NOMO-1 treated with dmso at 0.1 percent for 144 hours (cell line): ENCODE data around the gene MAP7D2.
"Not testable (repeated sequence)": the region's sequence is repeated elsewhere in the genome, so short reads cannot be mapped to it uniquely, and the experiment has no call there.

Experiments
- DNase-seq: peaks from one replicate; lab custom pipeline; 2025; ENCODE audit not compliant: unreplicated experiment; lab: John Stamatoyannopoulos, UW

Gene MAP7D2

DNA sequence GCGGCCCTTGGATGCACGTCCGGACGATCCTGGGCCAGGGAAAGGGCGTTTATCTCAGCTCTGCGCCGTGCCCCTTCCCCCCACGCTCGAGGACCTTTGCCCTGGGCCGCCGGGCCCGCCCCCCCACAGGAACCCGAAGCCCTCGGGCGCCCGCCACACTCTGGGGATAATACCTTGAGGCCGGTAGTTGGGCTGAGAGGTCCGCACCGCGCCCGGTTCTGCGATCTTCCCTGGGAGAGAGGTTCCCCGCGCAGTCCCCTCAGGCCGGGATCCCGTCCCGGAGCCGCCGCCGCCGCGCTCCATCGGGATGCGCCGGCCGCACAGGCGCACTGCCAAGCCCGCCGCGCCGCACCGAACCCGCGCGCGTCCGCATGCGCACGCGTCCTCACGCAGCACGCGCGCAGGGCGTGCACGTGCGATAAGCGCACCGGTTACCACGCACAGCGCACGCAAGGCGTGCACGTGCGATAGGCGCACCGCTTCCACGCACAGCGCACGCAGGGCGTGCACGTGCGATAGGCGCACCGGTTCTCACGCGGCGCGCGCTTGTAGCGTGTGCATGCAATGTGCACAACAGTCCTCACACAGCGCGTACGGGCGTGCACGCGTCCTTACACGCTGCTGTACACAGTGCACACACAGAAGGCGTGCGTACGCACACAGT is at the start of gene MAP7D2:
MAP7D2 (minus strand) TSS at position 331 of the 664 bp plus-strand sequence; CDS start at position 303, 28 bp downstream.
- no peak for DNase-seq

DNA sequence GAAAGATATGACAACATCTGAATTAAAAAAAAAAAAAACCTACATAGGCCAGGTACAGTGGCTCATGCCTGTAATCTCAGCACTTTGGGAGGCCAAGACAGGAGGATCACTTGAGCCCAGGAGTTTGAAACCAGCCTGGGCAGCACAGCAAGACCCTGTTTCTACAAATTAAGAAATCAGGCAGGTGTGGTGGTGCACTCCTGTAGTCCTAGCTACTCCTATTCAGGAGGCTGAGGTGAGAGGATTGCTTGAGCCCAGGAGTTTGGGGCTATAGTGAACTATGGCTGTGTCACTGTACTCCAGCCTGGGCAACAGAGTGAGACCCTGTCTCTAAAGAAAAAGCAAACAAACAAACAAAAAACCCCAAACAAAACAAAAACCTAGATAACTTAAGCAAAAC is 45.8 kb upstream of the MAP7D2 start:
- not testable (repeated sequence) for DNase-seq

DNA sequence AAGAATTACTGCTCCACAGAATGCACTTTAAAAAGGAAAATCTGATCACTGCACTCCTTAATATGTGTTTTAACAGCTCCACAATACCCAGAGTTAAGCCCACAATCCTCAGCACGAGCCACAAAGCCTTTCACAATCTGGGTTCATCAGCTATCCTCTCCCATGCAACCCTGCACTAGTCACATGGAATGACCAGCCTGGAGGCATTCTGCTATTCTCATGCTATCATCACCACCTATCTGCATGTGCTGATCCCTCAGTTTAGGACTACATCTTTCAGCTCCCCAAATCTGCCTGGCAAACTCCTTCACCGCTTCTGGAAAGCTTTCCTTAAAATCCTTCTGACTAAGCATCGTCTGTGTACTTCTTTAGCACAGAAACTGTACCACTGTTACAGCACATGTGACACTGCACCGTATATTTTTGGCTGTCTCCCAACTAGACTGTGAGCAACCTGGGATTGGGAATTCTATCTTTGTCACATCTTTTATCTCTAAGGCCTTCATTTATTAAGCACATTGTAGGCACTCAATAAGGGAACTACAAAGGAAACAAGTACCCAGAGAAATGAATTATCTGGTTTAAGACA is 43.2 kb upstream of the MAP7D2 start:
- no peak for DNase-seq

DNA sequence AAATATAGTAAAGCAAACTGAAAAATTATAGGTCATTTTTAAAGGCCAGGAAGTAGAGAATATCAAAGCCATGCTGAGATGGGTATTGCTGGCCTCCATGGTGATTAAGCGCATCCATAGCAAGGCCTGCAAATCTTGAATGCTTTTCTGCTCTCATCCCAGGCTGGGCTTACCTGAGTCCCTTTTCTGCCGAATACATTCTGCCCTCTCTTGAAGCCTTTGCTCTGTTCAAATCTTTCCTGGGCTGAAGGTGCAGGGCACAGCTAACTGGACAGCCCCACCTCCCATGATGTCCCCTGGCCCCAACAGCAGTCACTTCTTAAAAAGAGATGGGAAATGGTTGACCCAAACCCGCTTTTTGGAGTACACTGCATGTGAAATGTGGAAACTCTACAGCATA is 35.0 kb upstream of the MAP7D2 start:
- no peak for DNase-seq

DNA sequence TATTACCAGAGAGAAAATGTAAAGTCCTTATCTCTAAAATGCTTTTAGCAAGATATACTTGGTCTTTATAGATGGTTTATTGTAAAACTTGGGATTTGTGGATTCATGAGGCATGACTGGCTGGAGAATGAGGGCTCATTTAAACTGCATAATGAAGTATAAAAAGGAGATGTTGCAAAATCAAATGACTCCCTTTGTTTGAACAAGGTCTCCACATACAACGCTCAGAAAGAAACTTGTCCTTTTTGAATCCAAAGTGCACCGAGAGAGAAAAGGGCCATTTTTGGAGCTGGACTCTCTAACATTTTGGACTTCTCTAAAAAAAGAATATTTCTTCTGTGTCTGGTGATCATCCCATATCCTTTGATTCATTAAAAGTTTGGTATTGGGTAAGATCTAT is 32.6 kb upstream of the MAP7D2 start:
- no peak for DNase-seq

DNA sequence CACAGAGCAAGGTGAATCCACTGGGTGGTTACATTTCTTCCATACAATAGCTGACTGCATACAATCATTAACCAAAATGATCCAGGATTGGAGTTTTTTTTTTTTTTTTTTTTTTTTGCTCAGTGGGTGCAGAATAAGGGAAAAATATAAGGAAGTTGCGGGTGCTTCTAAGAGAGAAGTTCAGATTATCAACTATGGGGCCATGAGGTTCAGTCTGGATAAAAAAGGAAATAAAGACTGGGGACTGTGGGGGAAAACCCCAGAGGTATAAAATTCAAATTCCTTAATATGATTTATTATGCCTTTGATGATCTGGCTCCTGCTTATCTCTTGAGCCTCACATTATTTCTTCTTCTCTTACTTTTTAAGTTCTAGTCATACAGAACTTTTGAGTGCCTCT is 30.9 kb upstream of the MAP7D2 start:
- peak; percentile 24 for DNase-seq

DNA sequence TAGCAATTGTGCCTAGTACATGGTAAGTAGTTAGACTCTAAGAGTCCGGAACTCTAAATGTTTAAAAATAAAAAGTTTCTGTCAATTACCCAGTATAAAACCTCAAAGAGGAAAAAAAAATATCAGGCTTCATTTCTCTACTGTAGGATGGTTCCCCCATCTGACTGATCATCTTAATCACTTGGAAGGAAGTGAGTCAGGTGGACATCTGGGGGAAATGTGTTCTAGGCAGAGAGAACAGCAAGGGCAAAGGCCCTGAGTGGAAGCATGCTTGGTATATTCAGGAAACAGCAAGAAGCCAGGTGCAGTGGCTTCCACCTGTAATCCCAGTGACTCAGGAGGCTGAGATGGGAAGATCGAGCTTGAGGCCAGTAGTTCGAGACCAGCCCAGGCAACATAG is 27.8 kb upstream of the MAP7D2 start:
- no peak for DNase-seq

DNA sequence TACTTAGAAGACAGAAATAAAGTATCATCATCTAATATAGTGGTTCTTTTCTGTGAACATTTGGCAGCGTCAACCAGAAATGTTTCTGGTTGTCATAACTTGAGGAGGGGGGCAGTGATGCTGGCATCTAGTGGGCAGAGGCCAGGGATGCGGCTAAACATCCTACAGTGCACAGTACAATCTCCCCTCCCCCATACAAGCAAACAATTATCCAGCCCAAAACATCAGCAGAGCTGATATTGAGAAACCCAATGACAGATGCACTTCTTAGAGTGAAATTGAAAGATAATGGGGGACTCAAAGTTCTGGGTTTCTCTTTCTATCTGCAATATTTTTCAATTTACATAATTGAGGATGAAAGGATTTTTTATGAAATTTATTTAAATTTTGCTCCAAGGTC is 26.9 kb upstream of the MAP7D2 start:
- no peak for DNase-seq

DNA sequence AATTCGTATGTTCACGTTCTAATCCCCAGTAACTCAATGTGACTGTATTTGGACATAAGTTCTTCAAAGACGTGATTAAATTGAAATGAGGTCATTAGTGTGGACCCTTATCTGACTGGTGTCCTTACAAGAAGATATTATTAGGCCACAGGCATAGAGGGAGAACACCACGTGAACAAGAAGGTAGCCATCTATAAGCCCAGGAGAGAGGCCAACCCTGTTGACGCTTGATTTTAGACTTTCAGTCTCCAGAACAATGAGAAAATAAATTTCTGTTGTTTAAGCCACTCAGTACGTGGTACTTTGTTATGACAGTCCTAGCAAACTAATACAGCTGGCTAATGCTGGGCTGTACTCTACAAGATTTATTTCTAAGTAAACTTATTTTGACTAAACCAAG is 26.4 kb upstream of the MAP7D2 start:
- DNase-seq, result no peak

DNA sequence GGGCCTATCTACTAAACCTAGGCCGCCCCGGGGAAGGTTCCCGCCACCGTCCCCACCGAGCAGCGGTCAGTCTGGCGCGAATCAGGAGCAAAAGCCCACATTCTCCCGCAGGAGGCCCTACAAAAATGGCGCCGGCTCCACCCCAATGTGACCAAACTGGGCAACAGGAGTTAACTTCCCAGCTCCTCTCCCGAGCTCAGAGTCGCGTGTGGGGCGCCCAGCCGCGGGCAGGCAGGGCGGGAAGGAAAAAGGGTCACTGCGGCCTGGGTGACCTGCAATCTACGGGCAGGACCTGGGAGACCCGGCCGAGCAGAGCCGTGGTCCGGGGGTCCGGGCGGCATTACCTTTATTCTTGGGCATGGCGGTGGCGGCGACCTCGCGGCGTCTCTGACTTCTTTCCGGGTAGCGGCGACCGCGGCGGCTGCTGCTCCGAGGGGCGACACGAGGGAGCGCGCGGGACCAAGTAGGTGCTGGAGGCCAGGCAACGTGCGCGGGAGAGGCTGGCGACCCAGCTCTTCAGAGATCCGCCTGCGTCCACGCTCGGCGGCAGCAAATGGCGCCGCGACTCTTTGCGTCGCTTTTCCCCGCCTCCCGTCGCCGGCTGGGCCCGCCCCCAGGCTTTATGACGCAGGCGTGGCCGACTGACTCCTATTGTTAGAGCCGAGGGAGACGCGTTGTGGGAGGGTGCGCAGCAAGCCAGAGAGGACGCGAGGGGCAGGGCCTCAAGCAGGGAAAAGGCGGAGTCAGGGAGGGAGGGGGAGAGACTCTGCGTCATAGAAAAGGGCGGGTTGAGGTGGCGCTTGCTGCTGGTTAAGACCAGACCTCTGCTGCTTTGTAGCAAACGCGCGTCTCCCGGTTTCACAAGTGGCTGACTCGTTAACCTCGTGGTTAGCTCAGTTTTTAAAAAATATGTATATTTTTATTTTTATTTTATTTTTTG is 24.8 kb upstream of the MAP7D2 start, which contains the start of gene EIF1AX:
EIF1AX (minus strand) TSS at position 558 of the 940 bp plus-strand sequence; CDS start at position 360, 198 bp downstream.
- peak; percentile 100 for DNase-seq

DNA sequence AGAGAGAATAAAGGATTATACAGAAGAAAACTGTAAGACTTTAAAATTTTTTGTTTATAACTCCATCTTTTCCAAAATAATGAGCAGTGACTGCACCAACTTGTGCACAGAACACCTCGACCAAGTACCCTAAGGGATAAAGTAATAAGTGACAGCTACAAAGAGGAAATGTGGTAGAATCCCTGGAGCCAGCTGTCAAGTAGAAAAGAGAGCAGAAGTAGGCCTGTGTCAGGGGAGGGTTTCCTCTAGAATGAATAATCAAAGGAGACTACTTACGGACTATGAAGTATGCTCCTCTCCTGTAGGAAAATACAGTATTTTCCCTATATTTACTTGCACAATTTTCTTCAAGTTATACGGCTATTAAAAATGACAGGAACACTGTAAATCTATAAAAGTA is 23.7 kb upstream of the MAP7D2 start:
- no peak for DNase-seq

DNA sequence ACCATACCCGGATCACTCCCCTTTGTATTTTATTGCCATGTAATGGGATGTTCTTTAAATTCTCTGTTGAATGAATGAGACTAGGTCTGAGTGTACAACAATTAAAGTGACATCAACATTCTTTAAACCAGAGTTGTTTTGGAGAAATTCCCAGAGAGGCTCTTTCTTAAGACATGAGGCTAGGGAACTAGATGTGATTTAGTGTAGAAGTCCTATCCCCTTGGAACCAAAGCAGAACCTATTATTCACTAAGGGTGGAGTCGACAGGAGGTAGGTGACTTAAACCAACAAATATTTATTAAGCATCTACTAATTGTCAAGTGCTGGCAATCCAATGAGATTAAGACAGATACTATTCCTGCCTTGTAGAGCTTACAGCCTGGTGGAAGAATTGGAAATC is 23.3 kb upstream of the MAP7D2 start:
- no peak for DNase-seq

DNA sequence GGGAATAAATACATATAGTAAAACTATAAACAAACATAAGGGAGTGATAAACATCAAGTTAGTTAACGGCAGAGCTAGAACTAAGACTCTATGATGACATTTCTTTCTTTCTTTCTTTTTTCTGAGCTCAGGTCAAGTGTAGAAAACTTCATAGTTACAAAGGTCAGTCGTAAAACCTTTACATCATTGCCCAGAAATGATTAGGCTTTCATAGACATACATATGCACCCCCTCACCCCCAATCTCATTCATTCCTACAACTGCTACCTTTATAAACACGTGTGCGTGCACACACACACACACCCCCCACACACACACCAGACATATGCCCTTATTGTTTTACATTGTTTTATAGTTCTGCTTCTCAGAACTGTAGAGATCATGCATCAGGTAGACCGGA is 19.2 kb upstream of the MAP7D2 start:
- DNase-seq, result no peak

DNA sequence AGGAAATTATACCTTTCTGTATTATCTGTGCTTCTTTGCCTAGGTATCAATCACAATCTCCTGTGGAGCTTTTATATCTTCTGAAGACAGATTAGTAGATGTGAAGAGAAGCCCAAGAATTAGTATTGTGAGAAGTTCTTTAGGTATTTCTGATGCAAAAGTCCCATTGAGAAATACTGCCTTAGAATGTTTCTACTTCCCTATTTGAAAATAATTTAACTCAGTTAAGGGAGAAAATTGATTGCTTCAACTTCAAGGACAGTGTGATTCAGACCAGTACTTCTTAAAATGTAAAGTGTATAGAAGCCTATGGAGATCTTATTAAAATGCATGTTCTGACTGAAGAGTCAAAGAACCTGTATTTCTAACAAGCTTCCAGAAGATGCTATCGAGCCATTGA is 16.0 kb upstream of the MAP7D2 start:
- peak; percentile 48 for DNase-seq

DNA sequence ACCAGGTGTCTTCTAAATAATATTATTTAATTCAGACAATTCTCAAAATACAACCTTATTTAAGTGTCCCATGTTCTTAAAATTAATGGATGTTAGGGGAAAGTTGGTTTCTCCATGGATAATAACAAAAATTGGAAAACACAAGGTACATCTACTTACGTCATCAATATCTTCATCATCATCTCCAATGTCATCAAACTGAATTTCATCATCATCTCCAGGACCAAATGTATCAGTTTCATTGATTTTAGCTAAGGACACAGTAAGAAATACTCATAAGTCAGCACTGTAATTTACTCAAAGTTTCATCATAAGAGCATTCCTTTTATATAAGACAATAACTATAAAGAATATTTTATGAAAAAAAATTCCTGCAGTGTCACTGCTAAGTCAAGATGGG is 13.7 kb upstream of the MAP7D2 start:
- DNase-seq, result no peak

DNA sequence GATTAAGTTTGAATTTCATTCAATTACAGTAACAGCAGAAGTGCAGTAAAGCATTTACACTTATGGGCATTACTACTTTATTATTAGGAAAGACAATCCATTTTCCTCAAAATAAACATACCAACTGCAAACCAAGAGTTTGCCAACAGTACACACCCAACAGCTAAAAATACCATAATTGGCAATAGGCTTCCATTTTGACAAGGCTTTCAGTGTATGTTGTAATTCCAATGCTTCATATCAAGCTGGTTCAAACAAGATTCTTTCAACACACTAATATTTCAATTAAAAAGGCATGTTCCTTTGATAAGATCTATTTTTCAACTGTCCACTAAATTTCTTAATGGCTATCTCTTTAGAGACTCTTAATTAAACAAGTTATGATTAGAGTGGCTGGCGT is 12.8 kb upstream of the MAP7D2 start:
- no peak for DNase-seq

DNA sequence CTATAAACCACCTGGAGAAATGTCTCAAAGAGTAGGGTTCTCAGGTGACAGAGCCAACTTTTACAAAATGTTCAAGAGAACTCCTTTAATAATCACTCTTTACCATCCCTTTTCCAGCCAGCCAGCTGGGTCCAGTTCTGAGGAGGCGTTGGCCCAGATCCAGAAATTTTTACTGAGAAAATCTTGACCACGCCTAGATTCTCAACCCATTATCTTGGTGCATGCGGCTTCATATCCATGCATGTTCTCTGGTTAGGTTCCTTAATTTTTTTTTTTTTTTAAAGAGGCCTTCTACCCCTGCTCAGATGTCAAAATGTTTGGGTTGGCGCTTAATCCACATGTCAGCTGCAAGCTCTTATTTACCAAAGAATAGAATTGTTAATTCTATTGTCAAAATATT is 12.0 kb upstream of the MAP7D2 start:
- no peak for DNase-seq

DNA sequence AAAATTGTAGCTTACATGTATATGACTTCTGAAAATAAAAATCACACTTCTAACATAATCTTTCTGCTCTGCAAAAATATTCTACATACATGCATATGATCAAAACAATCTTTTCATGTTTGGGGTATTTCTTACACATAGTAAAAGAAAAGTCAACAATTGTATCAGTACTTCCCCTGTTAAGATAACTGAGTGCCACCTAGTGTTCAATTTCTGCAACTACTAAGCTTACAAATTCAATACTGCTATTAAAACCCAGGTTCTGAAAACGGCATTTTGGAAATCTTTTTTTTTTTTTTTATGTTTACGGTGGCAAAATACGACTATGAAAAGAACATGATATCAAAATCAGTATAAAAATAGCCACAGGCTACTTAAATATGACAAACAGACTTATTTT is 10.7 kb upstream of the MAP7D2 start:
- DNase-seq, result not testable (repeated sequence)

DNA sequence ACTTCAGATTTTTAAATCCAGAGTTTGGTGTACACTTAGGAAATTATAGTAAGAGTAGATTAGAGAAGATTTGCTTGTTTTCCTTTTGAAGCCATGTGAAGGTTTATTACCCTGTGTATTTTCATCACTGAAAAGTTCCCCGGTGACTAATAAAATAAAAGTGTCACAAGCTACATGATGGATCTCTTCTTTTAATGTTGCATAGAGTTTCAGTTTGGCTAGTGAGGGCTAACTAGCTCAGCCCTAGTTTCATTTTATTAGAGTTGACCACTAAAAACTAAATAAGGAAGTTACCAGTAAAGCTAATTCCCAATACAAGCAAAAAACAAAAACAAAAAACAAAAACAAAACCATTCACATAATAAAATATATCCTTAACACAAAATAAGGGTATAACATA is 10.1 kb upstream of the MAP7D2 start:
- DNase-seq, result not testable (repeated sequence)

DNA sequence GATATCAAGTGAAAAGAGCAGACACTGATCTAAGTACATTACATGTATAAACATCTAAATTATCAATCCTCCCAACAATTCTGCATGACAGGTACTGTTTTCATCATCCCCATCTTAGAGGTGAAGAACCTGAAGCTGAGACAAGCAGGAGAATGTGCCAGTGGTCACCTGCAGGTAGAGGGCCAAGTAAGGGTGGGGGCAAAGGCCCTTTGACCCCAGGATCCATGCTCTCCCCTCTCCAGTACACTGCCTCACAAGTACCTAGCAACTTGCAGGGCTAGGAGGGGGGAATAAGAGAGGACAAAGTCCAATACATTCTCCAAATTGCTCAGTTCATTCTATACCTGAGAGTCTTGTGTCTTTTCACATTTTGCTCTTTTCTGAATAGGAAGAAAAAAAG is 8.3 kb upstream of the MAP7D2 start:
- no peak for DNase-seq

DNA sequence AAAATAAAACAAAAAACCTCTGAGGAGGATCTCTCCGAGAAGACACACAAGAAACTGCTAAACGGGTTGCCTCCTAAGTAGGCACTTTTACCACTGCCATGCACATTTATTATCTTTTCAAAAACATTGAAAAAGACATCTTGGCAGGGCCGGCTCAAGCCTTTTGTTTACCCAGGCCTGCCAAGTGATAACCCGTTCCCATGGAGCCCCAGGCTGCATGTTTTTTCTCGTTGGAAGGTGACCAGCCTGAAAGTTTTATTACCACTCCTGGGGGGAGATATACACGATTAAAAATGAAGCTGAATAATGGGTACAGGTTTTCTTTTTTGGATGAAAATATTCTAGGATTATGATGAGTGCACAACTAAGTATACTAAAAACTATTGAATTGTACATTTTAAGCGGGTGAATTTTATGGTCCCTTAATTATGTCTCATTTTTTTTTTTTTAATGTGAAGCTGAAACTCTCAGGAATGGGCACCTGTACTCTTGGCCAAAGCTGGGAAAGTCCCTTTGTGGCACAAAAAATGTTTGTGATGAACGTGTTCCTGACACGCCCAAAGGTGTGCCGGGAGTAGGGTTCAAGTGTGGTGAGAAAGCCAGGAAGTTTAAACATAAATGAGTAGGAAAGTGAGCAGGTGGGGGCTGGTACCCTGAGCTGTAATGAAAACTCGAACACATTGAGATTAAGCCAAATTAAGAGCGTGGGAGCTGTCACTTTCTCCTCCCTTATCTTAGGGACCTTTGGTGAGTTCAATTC is 1.5 kb upstream of the MAP7D2 start:
- no peak for DNase-seq
